ENCODE measurements around the gene RPL32. TPM values are rescaled to one million over a fixed set of nuclear protein-coding genes. Genes with fewer than 3 reads are reported as not detected.
"Not testable (repeated sequence)": the region's sequence is repeated elsewhere in the genome, so short reads cannot be mapped to it uniquely, and the experiment has no call there.

The RPL32 gene
- total RNA-seq, 1 experiment from 2014 or later: 6,020 TPM

GRCh38 chr3:12840591-12841148 is 695 bp downstream of the RPL32 start:
- Histone ChIP-seq H4K20me1 (ENCODE audit: insufficient read depth, low read depth, low read length) (peaks cover 53% of the 10 kb centered on the region), H3K9me3 (ENCODE audit: low read length) (no peaks in the 10 kb centered on the region), H3K36me3 (ENCODE audit: insufficient read depth, low read length) (peaks cover 52% of the 10 kb centered on the region), H3K9ac (ENCODE audit: low read length) (peak overlapping the region; percentile 87), H3K9me2 (replicated peaks; ENCODE audit: insufficient read depth, low read length) (no peaks in the 10 kb centered on the region), H3K79me2 (ENCODE audit: low read length) (peaks cover 47% of the 10 kb centered on the region), H3K4me3 (ENCODE audit: low read length) (peak overlapping the region; percentile 92), H3K4me1 (ENCODE audit: low read length) (peaks cover 51% of the 10 kb centered on the region), H3K27me3 (ENCODE audit: low read length) (no peaks in the 10 kb centered on the region), H3K27ac (ENCODE audit: low read length) (peak overlapping the region; percentile 96), H3K4me2 (ENCODE audit: low read depth, low read length, poor library complexity, severe bottlenecking) (peak overlapping the region; percentile 79), H2AFZ (ENCODE audit: low read length) (no peak overlapping the region)
- DNase-seq: peak; percentile 69

DNA sequence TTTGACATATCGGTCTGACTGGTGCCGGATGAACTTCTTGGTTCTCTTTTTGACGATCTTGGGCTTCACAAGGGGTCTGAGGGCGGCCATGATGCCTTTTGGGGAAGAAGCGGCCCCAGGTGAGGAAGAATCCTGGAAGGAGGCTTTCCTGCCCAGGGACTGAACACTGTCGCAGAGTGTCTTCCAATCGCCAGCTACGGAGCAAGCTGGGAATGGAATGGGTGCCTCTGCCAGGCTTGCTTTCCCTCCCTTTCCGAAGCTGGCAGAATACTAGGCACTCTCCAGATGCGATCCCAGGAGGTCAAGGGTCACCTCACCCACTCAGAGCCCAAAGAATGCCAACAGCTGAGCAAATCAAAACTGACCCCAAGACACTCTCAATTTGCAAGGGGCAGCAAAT is 1.2 kb downstream of the RPL32 start:
- H4K20me1 ChIP-seq (ENCODE audit: insufficient read depth, low read depth, low read length): peaks cover 58% of the 10 kb centered on the region
- H2AFZ ChIP-seq (ENCODE audit: low read length); H3K27me3 ChIP-seq (ENCODE audit: low read length); H3K9me3 ChIP-seq (ENCODE audit: low read length); H3K9me2 ChIP-seq (replicated peaks; ENCODE audit: insufficient read depth, low read length); DNase-seq: not testable (repeated sequence)
- peak overlapping the region; percentile 96 for H3K27ac ChIP-seq (ENCODE audit: low read length)
- H3K36me3 ChIP-seq (ENCODE audit: insufficient read depth, low read length): peaks cover 57% of the 10 kb centered on the region
- H3K79me2 ChIP-seq (ENCODE audit: low read length): peaks cover 47% of the 10 kb centered on the region
- peak overlapping the region; percentile 87 for H3K9ac ChIP-seq (ENCODE audit: low read length)
- peaks cover 56% of the 10 kb centered on the region for H3K4me1 ChIP-seq (ENCODE audit: low read length)
- H3K4me2 ChIP-seq (ENCODE audit: low read depth, low read length, poor library complexity, severe bottlenecking): peak overlapping the region; percentile 79
- H3K4me3 ChIP-seq (ENCODE audit: low read length): peak overlapping the region; percentile 92

- Histone ChIP-seq H3K4me2 (ENCODE audit: low read depth, low read length, poor library complexity, severe bottlenecking) (peak overlapping the region; percentile 79), H3K36me3 (ENCODE audit: insufficient read depth, low read length) (peaks cover 62% of the 10 kb centered on the region)
These were observed 2.0 kb downstream of the RPL32 start for GRCh38 chr3:12839156-12839946.

DNA sequence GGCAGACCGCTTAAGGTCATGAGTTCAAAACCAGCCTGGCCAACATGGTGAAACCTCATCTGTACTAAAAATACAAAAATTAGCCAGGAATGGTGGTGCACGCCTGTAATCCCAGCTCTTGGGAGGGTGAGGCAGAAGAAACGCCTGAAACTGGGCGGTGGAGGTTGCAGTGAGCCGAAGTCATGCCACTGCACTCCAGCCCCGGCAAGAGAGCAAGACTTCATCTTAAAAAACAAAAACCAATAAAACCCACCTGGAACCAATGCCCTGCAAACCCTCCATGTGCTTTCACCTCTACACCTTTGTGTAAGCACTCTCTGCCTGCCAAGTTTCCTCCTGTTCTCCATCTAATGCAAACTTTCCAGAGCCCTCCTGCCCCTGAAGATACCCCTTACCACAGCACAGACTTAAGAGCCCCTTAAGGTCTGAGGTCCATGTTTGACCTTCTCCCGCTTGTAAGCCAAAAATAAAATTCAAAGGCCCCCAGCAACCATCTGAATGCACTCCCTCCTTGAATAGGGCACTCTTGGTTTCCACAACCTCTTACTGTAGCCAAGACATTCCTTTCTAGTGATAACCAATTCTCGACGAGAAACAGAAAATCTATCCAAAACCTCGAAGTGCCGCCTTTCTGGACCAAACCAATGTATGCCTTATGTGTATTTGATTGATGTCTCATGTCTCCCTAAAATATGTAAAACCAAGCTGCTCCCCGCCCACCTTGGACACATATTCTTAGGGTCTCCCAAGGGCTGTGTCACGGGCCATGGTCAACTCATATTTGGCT is 3.0 kb downstream of the RPL32 start:
- H3K4me3 ChIP-seq (ENCODE audit: low read length): peak overlapping the region; percentile 92; the same call in 1 of the 2 replicates
- H3K27me3 ChIP-seq (ENCODE audit: low read length): no peaks in the 10 kb centered on the region
- peak overlapping the region; percentile 8; the same call in 1 of the 2 replicates for H3K9ac ChIP-seq (ENCODE audit: low read length)
- peak overlapping the region; percentile 79 for H3K4me2 ChIP-seq (ENCODE audit: low read depth, low read length, poor library complexity, severe bottlenecking)
- DNase-seq: no peak
- H3K27ac ChIP-seq (ENCODE audit: low read length): peak overlapping the region; percentile 96
- peaks cover 73% of the 10 kb centered on the region for H3K4me1 ChIP-seq (ENCODE audit: low read length)
- H3K9me2 ChIP-seq (replicated peaks; ENCODE audit: insufficient read depth, low read length): no peaks in the 10 kb centered on the region
- H3K9me3 ChIP-seq (ENCODE audit: low read length): no peaks in the 10 kb centered on the region
- H2AFZ ChIP-seq (ENCODE audit: low read length): no peak overlapping the region
- peaks cover 47% of the 10 kb centered on the region for H3K79me2 ChIP-seq (ENCODE audit: low read length)
- H3K36me3 ChIP-seq (ENCODE audit: insufficient read depth, low read length): peaks cover 62% of the 10 kb centered on the region
- peaks cover 59% of the 10 kb centered on the region for H4K20me1 ChIP-seq (ENCODE audit: insufficient read depth, low read depth, low read length)

More at GRCh38 chr3:12839156-12839946, 2.0 kb downstream of the RPL32 start:
- Histone ChIP-seq H3K9me2 (replicated peaks; ENCODE audit: insufficient read depth, low read length) (no peaks in the 10 kb centered on the region), H3K27me3 (ENCODE audit: low read length) (no peaks in the 10 kb centered on the region), H3K9ac (ENCODE audit: low read length) (peak overlapping the region; percentile 87), H4K20me1 (ENCODE audit: insufficient read depth, low read depth, low read length) (peaks cover 59% of the 10 kb centered on the region), H3K27ac (ENCODE audit: low read length) (peak overlapping the region; percentile 96), H3K9me3 (ENCODE audit: low read length) (no peaks in the 10 kb centered on the region), H3K4me3 (ENCODE audit: low read length) (peak overlapping the region; percentile 92), H3K79me2 (ENCODE audit: low read length) (peaks cover 47% of the 10 kb centered on the region), H2AFZ (ENCODE audit: low read length) (no peak overlapping the region), H3K4me1 (ENCODE audit: low read length) (peaks cover 64% of the 10 kb centered on the region)
- DNase-seq: no peak

- Histone ChIP-seq H2AFZ (ENCODE audit: low read length) (no peak overlapping the region), H3K4me3 (ENCODE audit: low read length) (peak overlapping the region; percentile 92; the same call in 1 of the 2 replicates), H3K9me2 (replicated peaks; ENCODE audit: insufficient read depth, low read length) (no peaks in the 10 kb centered on the region), H3K27ac (ENCODE audit: low read length) (peak overlapping the region; percentile 96), H3K4me1 (ENCODE audit: low read length) (peaks cover 83% of the 10 kb centered on the region), H3K9ac (ENCODE audit: low read length) (no peak overlapping the region), H4K20me1 (ENCODE audit: insufficient read depth, low read depth, low read length) (peaks cover 59% of the 10 kb centered on the region), H3K9me3 (ENCODE audit: low read length) (no peaks in the 10 kb centered on the region), H3K4me2 (ENCODE audit: low read depth, low read length, poor library complexity, severe bottlenecking) (peak overlapping the region; percentile 79), H3K79me2 (ENCODE audit: low read length) (peaks cover 47% of the 10 kb centered on the region), H3K27me3 (ENCODE audit: low read length) (no peaks in the 10 kb centered on the region), H3K36me3 (ENCODE audit: insufficient read depth, low read length) (peaks cover 68% of the 10 kb centered on the region)
- no peak for DNase-seq
These were observed 3.9 kb downstream of the RPL32 start for GRCh38 chr3:12837295-12837986.

GRCh38 chr3:12835052-12835665 is 6.2 kb downstream of the RPL32 start:
- Histone ChIP-seq H2AFZ (ENCODE audit: low read length) (no peak overlapping the region), H4K20me1 (ENCODE audit: insufficient read depth, low read depth, low read length) (peaks cover 49% of the 10 kb centered on the region), H3K79me2 (ENCODE audit: low read length) (peaks cover 35% of the 10 kb centered on the region)

GRCh38 chr3:12833222-12834161 is 7.9 kb downstream of the RPL32 start:
- peak overlapping the region; percentile 64 for H3K9ac ChIP-seq (ENCODE audit: low read length)
- peak overlapping the region; percentile 49 for H3K4me3 ChIP-seq (ENCODE audit: low read length)
- H2AFZ ChIP-seq (ENCODE audit: low read length): no peak overlapping the region
- H3K4me2 ChIP-seq (ENCODE audit: low read depth, low read length, poor library complexity, severe bottlenecking): peak overlapping the region; percentile 64
- H3K27me3 ChIP-seq (ENCODE audit: low read length): no peaks in the 10 kb centered on the region
- peaks cover 18% of the 10 kb centered on the region for H3K79me2 ChIP-seq (ENCODE audit: low read length)
- H3K9me3 ChIP-seq (ENCODE audit: low read length): no peaks in the 10 kb centered on the region
- no peaks in the 10 kb centered on the region for H3K9me2 ChIP-seq (replicated peaks; ENCODE audit: insufficient read depth, low read length)
- H3K27ac ChIP-seq (ENCODE audit: low read length): peak overlapping the region; percentile 96
- H4K20me1 ChIP-seq (ENCODE audit: insufficient read depth, low read depth, low read length): peaks cover 32% of the 10 kb centered on the region
- H3K4me1 ChIP-seq (ENCODE audit: low read length): peaks cover 82% of the 10 kb centered on the region
- peak; percentile 95 for DNase-seq
- peaks cover 57% of the 10 kb centered on the region for H3K36me3 ChIP-seq (ENCODE audit: insufficient read depth, low read length)

More at GRCh38 chr3:12835052-12835665, 6.2 kb downstream of the RPL32 start:
- Histone ChIP-seq H3K27ac (ENCODE audit: low read length) (peak overlapping the region; percentile 96), H3K36me3 (ENCODE audit: insufficient read depth, low read length) (peaks cover 69% of the 10 kb centered on the region), H3K4me2 (ENCODE audit: low read depth, low read length, poor library complexity, severe bottlenecking) (peak overlapping the region; percentile 64), H3K9me3 (ENCODE audit: low read length) (no peaks in the 10 kb centered on the region), H3K27me3 (ENCODE audit: low read length) (no peaks in the 10 kb centered on the region), H3K9me2 (replicated peaks; ENCODE audit: insufficient read depth, low read length) (no peaks in the 10 kb centered on the region), H3K4me1 (ENCODE audit: low read length) (peaks cover 99% of the 10 kb centered on the region), H3K4me3 (ENCODE audit: low read length) (peak overlapping the region; percentile 49; the same call in 1 of the 2 replicates), H3K9ac (ENCODE audit: low read length) (peak overlapping the region; percentile 64)
- no peak for DNase-seq
